ENCODE results near the gene FGF19.

GRCh38 chr11:69745201-69745600 lies 41.4 kb upstream of the FGF19 start:
- TF ChIP-seq CTCF (IDR thresholded peaks at IDR 0.05) (no peak), POLR2A (IDR thresholded peaks at IDR 0.05) (no peak)
